H1 (cell line): ENCODE data around the gene MAPK8IP2. TPM values are rescaled to one million over a fixed set of nuclear protein-coding genes. Genes with fewer than 3 reads are reported as not detected.

Source experiments
- CTCF ChIA-PET: fragments of 300-600 bp; sonication (Branson Sonifier 250); formaldehyde crosslinking; loops from one replicate; lab custom pipeline; 2021; ENCODE audit not compliant: partially characterized antibody; lab: Charles Lee
- POLR2A ChIA-PET: fragments of 300-600 bp; sonication (Branson Sonifier 250); formaldehyde crosslinking; loops from one replicate; lab custom pipeline; 2021; ENCODE audit warnings: inconsistent platforms; ENCODE audit not compliant: partially characterized antibody; lab: Charles Lee
- DNase-seq, 2 experiments: peaks; one replicate each; pipeline versions ENCODE4 v3.0.0 to v3.0.0-alpha.2; 2010 to 2022; ENCODE audit warnings: low spot score in 2 of 2, low read depth in 1 of 2, mixed read lengths in 1 of 2
- FAIRE-seq: peaks from 2 replicates; lab custom pipeline; 2011; peaks lifted over from hg19 to GRCh38; lab: Jason Lieb, UNC
- H2AFZ ChIP-seq: 2 replicates; pipeline ENCODE4 v1.8.1; 2012; ENCODE audit warnings: low read length, inconsistent platforms
- H2AK5ac ChIP-seq: 2 replicates; pipeline ENCODE4 v1.6.1; 2013; ENCODE audit warnings: low read depth, low read length
- H2BK120ac ChIP-seq: replicated peaks from 2 replicates; pipeline ENCODE3; 2013; ENCODE audit warnings: low read depth, low read length, inconsistent platforms
- H2BK12ac ChIP-seq: 2 replicates; pipeline ENCODE4 v1.6.1; 2013; ENCODE audit warnings: low read depth, low read length
- H2BK15ac ChIP-seq: 2 replicates; pipeline ENCODE4 v1.6.1; 2013; ENCODE audit warnings: low read length
- H2BK20ac ChIP-seq: 2 replicates; pipeline ENCODE4 v1.6.1; 2013; ENCODE audit warnings: low read length
- H2BK5ac ChIP-seq: 2 replicates; pipeline ENCODE4 v1.6.1; 2013; ENCODE audit warnings: low read depth, low read length
- H3K14ac ChIP-seq: 2 replicates; pipeline ENCODE4 v1.6.1; 2013; ENCODE audit warnings: inconsistent platforms; ENCODE audit not compliant: insufficient read length
- H3K18ac ChIP-seq: 2 replicates; pipeline ENCODE4 v1.6.1; 2013; ENCODE audit warnings: low read length; ENCODE audit errors: extremely low read depth
- H3K23ac ChIP-seq: 2 replicates; pipeline ENCODE4 v1.6.1; 2013; ENCODE audit warnings: inconsistent platforms; ENCODE audit not compliant: insufficient read length
- H3K23me2 ChIP-seq: 2 replicates; pipeline ENCODE4 v1.6.1; 2013; ENCODE audit warnings: low read depth, low read length
- H3K27ac ChIP-seq: 2 replicates; pipeline ENCODE4 v1.6.1; 2011; ENCODE audit warnings: low read depth, low read length, inconsistent platforms
- H3K27me3 ChIP-seq, 4 experiments: replicated peaks in 1 of 4; 1 replicate in 1 of 4; 2 replicates in 3 of 4; pipeline versions ENCODE4 v1.6.1 to v1.8.1; 2011 to 2013; ENCODE audit warnings: low read length in 3 of 4, mild to moderate bottlenecking in 3 of 4, inconsistent platforms in 2 of 4, mixed read lengths in 2 of 4, moderate library complexity in 1 of 4; ENCODE audit not compliant: control insufficient read depth in 3 of 4, insufficient read depth in 3 of 4; ENCODE audit errors: extremely low read depth in 1 of 4
- H3K36me3 ChIP-seq, 4 experiments: 2 replicates each; pipeline versions ENCODE4 v1.6.1 to v1.8.1; 2011 to 2013; ENCODE audit warnings: mild to moderate bottlenecking in 4 of 4, low read length in 3 of 4, moderate library complexity in 2 of 4, control low read depth in 1 of 4, inconsistent platforms in 1 of 4; ENCODE audit not compliant: insufficient read depth in 4 of 4, control insufficient read depth in 2 of 4
- H3K4ac ChIP-seq: replicated peaks from 2 replicates; pipeline ENCODE3; 2013; ENCODE audit warnings: low read length, low read depth, mixed read lengths, inconsistent platforms; ENCODE audit not compliant: insufficient read length
- H3K4me1 ChIP-seq, 4 experiments: replicated peaks in 1 of 4; 1 replicate in 1 of 4; 2 replicates in 3 of 4; pipeline versions ENCODE4 v1.6.1 to v1.8.1; 2011 to 2013; ENCODE audit warnings: low read length in 3 of 4, inconsistent platforms in 2 of 4, mixed read lengths in 1 of 4; ENCODE audit not compliant: insufficient read depth in 4 of 4, control insufficient read depth in 3 of 4
- H3K4me2 ChIP-seq, 2 experiments: 2 replicates each; pipeline versions ENCODE4 v1.6.1 to v1.8.1; 2011 to 2013; ENCODE audit warnings: low read depth in 2 of 2, low read length in 2 of 2, control low read depth in 1 of 2, inconsistent platforms in 1 of 2, mild to moderate bottlenecking in 1 of 2; ENCODE audit not compliant: insufficient read depth in 1 of 2
- H3K4me3 ChIP-seq, 4 experiments: fragments of 200-600, 300-600 bp in 1 of 4; sonication (generic), shearing (Covaris generic), sonication (Bioruptor Twin) in 1 of 4; 2 replicates each; pipeline versions ENCODE4 v1.5.1 to v1.8.1; 2011 to 2016; ENCODE audit warnings: low read length in 4 of 4, low read depth in 3 of 4, control low read depth in 2 of 4, inconsistent platforms in 2 of 4, mild to moderate bottlenecking in 2 of 4, mixed read lengths in 1 of 4, moderate library complexity in 1 of 4; ENCODE audit not compliant: insufficient read depth in 2 of 4; ENCODE audit errors: extremely low read depth in 1 of 4
- H3K56ac ChIP-seq: replicated peaks from 2 replicates; pipeline ENCODE3; 2013; ENCODE audit warnings: low read depth, mild to moderate bottlenecking, mixed read lengths, low read length, inconsistent platforms; ENCODE audit not compliant: insufficient read length
- H3K79me1 ChIP-seq: 2 replicates; pipeline ENCODE4 v1.6.1; 2013; ENCODE audit warnings: low read depth, low read length, control low read depth
- H3K79me2 ChIP-seq, 2 experiments: 2 replicates each; pipeline versions ENCODE4 v1.6.1 to v1.8.1; 2012 to 2013; ENCODE audit warnings: low read length in 2 of 2, mild to moderate bottlenecking in 2 of 2, inconsistent platforms in 1 of 2; ENCODE audit not compliant: insufficient read depth in 2 of 2, control insufficient read depth in 1 of 2
- H3K9ac ChIP-seq, 4 experiments: replicated peaks in 1 of 4; 1 replicate in 1 of 4; 2 replicates in 3 of 4; pipeline versions ENCODE4 v1.6.1 to v1.8.1; 2011 to 2013; ENCODE audit warnings: low read depth in 3 of 4, low read length in 3 of 4, control low read depth in 2 of 4, mild to moderate bottlenecking in 2 of 4, moderate library complexity in 2 of 4, inconsistent platforms in 1 of 4; ENCODE audit errors: extremely low read depth in 1 of 4
- H3K9me3 ChIP-seq, 2 experiments: 2 replicates each; pipeline versions ENCODE4 v1.6.1 to v1.8.1; 2012 to 2013; ENCODE audit warnings: mild to moderate bottlenecking in 2 of 2, moderate library complexity in 2 of 2, control low read depth in 1 of 2, inconsistent platforms in 1 of 2, low read depth in 1 of 2, low read length in 1 of 2, mixed read lengths in 1 of 2; ENCODE audit not compliant: insufficient read depth in 2 of 2
- H4K20me1 ChIP-seq, 2 experiments: replicated peaks in 1 of 2; 2 replicates each; pipeline versions ENCODE3 to v1.8.1; 2011 to 2013; ENCODE audit warnings: inconsistent platforms in 2 of 2, low read length in 2 of 2, mild to moderate bottlenecking in 1 of 2; ENCODE audit not compliant: insufficient read depth in 2 of 2, control insufficient read depth in 1 of 2
- H4K5ac ChIP-seq: 2 replicates; pipeline ENCODE4 v1.6.1; 2013; ENCODE audit warnings: low read length, low read depth, mixed read lengths, inconsistent platforms; ENCODE audit not compliant: insufficient read length
- H4K8ac ChIP-seq: 2 replicates; pipeline ENCODE4 v1.8.0; 2013; ENCODE audit warnings: mild to moderate bottlenecking, moderate library complexity, low read length, inconsistent platforms; ENCODE audit not compliant: insufficient read depth; ENCODE audit errors: extremely low read depth
- H4K91ac ChIP-seq: replicated peaks from 2 replicates; pipeline ENCODE3; 2013; ENCODE audit warnings: low read length, mixed read lengths, inconsistent platforms; ENCODE audit not compliant: insufficient read length
- CEBPB ChIP-seq: IDR thresholded peaks from 2 replicates; pipeline ENCODE4 v1.6.1; 2012; ENCODE audit warnings: low read depth, low read length
- CTCF ChIP-seq, 3 experiments: IDR thresholded peaks; 1 replicate in 2 of 3; 2 replicates in 1 of 3; pipeline versions ENCODE4 v1.5.1 to v1.6.1; 2011; ENCODE audit warnings: low read length in 3 of 3, mild to moderate bottlenecking in 3 of 3, inconsistent platforms in 2 of 3, low read depth in 1 of 3, moderate library complexity in 1 of 3; ENCODE audit not compliant: insufficient read depth in 1 of 3; ENCODE audit errors: control extremely low read depth in 1 of 3
- KDM5A ChIP-seq: fragments of 200-600 bp; IDR thresholded peaks from 2 replicates; pipeline ENCODE4 v1.7.1; 2012; ENCODE audit warnings: mild to moderate bottlenecking, low read length, inconsistent platforms, mixed read lengths
- RXRA ChIP-seq: IDR thresholded peaks from 2 replicates; pipeline ENCODE4 v1.6.1; 2011; ENCODE audit warnings: low read depth, mild to moderate bottlenecking, low read length, moderate library complexity; ENCODE audit not compliant: insufficient read depth
- WGBS, 2 experiments: shearing (Covaris generic) in 1 of 2; methylation state at CpG; one replicate each; pipeline versions ENCODE4 v1.1.6 to v1.1.7; 2013 to 2015; ENCODE audit warnings: low lambda C conversion rate in 2 of 2, mixed read lengths in 2 of 2, inconsistent platforms in 1 of 2, low coverage in 1 of 2, missing lambda C conversion rate in 1 of 2; ENCODE audit not compliant: insufficient replicate concordance in 2 of 2, insufficient coverage in 1 of 2, insufficient read length in 1 of 2; ENCODE audit errors: extremely low coverage in 1 of 2, missing lambda C conversion rate in 1 of 2; 5-methylcytosine and 5-hydroxymethylcytosine counted together
- polyA plus RNA-seq, 7 experiments: library from polyadenylated mRNA; depleted of rRNA in 3 of 7; stranded (reverse) in 5 of 7; unstranded in 2 of 7; fragments of >200 nt in 5 of 7; fragments of 200-250 nt in 2 of 7; gene quantifications; 1 replicate in 5 of 7; 2 replicates in 1 of 7; 4 replicates in 1 of 7; pipeline versions ENCODE4 v1.2.1 to v1.2.3, GENCODE V29; 2011 to 2013; ENCODE audit warnings: missing spikeins in 2 of 7, mixed read lengths in 2 of 7
- total RNA-seq: library from RNA; stranded (reverse); fragmentation: NEBNext Ultra II Directional; extraction: Animal tissue kit (Norgen Biotek cat#: 25700); gene quantifications from 2 replicates; pipeline ENCODE4 v1.2.1, GENCODE V29; 2021

MAPK8IP2 gene
- total and polyA plus RNA-seq, 2 of the 8 experiments (the other 6 are each of a cell fraction or from before 2014, with no cell fraction given), result 1.5 to 5.5 TPM

GRCh38 chr22:50620593-50621355 is 20.2 kb downstream of the MAPK8IP2 start:
- Histone ChIP-seq H3K4me1 (peaks cover 0 to 10% (median 7%) of the 10 kb centered on the region in 4 experiments; a peak in 6 of 7 replicates), H2BK12ac (peak overlapping the region; percentile 56; the same call in 1 of the 2 replicates), H3K4ac (no peak overlapping the region), H4K91ac (peak overlapping the region; percentile 7), H3K27ac (no peak overlapping the region), H3K4me3 (peak overlapping the region in 1 of 4 experiments; percentile 42; a peak in 2 of 8 replicates), H2BK20ac (no peak overlapping the region), H3K14ac (no peak overlapping the region), H3K56ac (no peak overlapping the region), H2BK15ac (peak overlapping the region; percentile 37; the same call in 1 of the 2 replicates), H3K4me2 (peak overlapping the region; percentile 48 to 51), H3K9ac (no peak overlapping the region), H2AK5ac (no peak overlapping the region), H2AFZ (peak overlapping the region; percentile 43; the same call in 1 of the 2 replicates), H3K23me2 (peaks cover 2% of the 10 kb centered on the region; the same call in 1 of the 2 replicates), H2BK5ac (no peak overlapping the region), H3K36me3 (no peaks in the 10 kb centered on the region), H3K27me3 (peaks cover 0 to 3% (median 0%) of the 10 kb centered on the region in 4 experiments; a peak in 3 of 7 replicates), H2BK120ac (no peak overlapping the region), H4K5ac (no peak overlapping the region), H3K79me1 (no peaks in the 10 kb centered on the region), H3K23ac (no peak overlapping the region), H3K9me3 (no peaks in the 10 kb centered on the region), H4K8ac (no peak overlapping the region), H4K20me1 (peaks cover 0 to 4% of the 10 kb centered on the region in 2 experiments), H3K79me2 (no peaks in the 10 kb centered on the region), H3K18ac (peak overlapping the region; percentile 4; the same call in 1 of the 2 replicates)
- ChIA-PET POLR2A (interaction anchor here (0.7 to 1.3 kb wide), 2 partner anchors 21 to 147 kb away, joined by 3 read pairs; no protein-coding TSS in a partner anchor), CTCF (interaction anchor here (0.6 to 15.7 kb wide), 42 partner anchors 8 to 450 kb away, joined by 3 to 281 read pairs (median 4); partner anchors contain the start of genes CPT1B, MIOX, SCO2 and SYCE3)
- DNase-seq, result no peak
- no peak for TF ChIP-seq KDM5A
- TF ChIP-seq CTCF (IDR thresholded peaks at IDR 0.05; ENCODE audit: control extremely low read depth in 1 of 3, insufficient read depth in 1 of 3, low read depth in 1 of 3, low read length in 3 of 3), result peak in 2 of 3 experiments; percentile 74 to 78; a peak in 2 of 4 replicates
- TF ChIP-seq RXRA, result no peak
- TF ChIP-seq CEBPB, result 0 out of 2 replicates have a peak, but pooled peaks have one; percentile 18
- no peak for FAIRE-seq
- 61% methylated on average over 24 of the region's 25 CpGs; no CpG with 5 or more reads in 1 of the 2 experiments for whole genome bisulfite sequencing, 2 experiments
